H1 (cell line): ENCODE measurements around the gene ZNF618. TPM values are rescaled to one million over a fixed set of nuclear protein-coding genes. Genes with fewer than 3 reads are reported as not detected.

Experiments used
- CHD2 ChIP-seq: IDR thresholded peaks from 2 replicates; pipeline ENCODE4 v1.6.1; 2012; ENCODE audit warnings: low read length, improper control_type of control experiment
- KDM5A ChIP-seq: fragments of 200-600 bp; IDR thresholded peaks from 2 replicates; pipeline ENCODE4 v1.7.1; 2012; ENCODE audit warnings: mild to moderate bottlenecking, low read length, inconsistent platforms, mixed read lengths
- POLR2AphosphoS5 ChIP-seq: IDR thresholded peaks from 2 replicates; pipeline ENCODE4 v1.6.1; 2011; ENCODE audit warnings: low read depth, low read length
- SIN3A ChIP-seq, 2 experiments: IDR thresholded peaks in 1 of 2; conservative IDR thresholded peaks in 1 of 2; 2 replicates each; pipeline ENCODE4 v1.6.1; 2011 to 2012; ENCODE audit warnings: low read length in 2 of 2, improper control_type of control experiment in 1 of 2, low read depth in 1 of 2, mild to moderate bottlenecking in 1 of 2
- SP1 ChIP-seq: IDR thresholded peaks from 2 replicates; pipeline ENCODE4 v1.6.1; 2011; ENCODE audit warnings: low read depth, low read length
- SRF ChIP-seq: IDR thresholded peaks from 2 replicates; pipeline ENCODE4 v1.6.1; 2011; ENCODE audit warnings: mild to moderate bottlenecking, low read depth, low read length, moderate library complexity
- TCF12 ChIP-seq: IDR thresholded peaks from 2 replicates; pipeline ENCODE4 v1.6.1; 2011; ENCODE audit warnings: low read depth, mild to moderate bottlenecking, low read length
- ZNF274 ChIP-seq: IDR thresholded peaks from 2 replicates; pipeline ENCODE4 v1.7.0; 2012; ENCODE audit warnings: low read length, borderline replicate concordance; ENCODE audit errors: extremely low read depth
- polyA plus RNA-seq, 7 experiments: library from polyadenylated mRNA; depleted of rRNA in 3 of 7; stranded (reverse) in 5 of 7; unstranded in 2 of 7; fragments of >200 nt in 5 of 7; fragments of 200-250 nt in 2 of 7; gene quantifications; 1 replicate in 5 of 7; 2 replicates in 1 of 7; 4 replicates in 1 of 7; pipeline versions ENCODE4 v1.2.1 to v1.2.3, GENCODE V29; 2011 to 2013; ENCODE audit warnings: missing spikeins in 2 of 7, mixed read lengths in 2 of 7
- total RNA-seq: library from RNA; stranded (reverse); fragmentation: NEBNext Ultra II Directional; extraction: Animal tissue kit (Norgen Biotek cat#: 25700); gene quantifications from 2 replicates; pipeline ENCODE4 v1.2.1, GENCODE V29; 2021
- TF ChIP-seq, protein P1 (sequence below): IDR thresholded peaks from 2 replicates; pipeline ENCODE4 v1.6.1; 2011; ENCODE audit warnings: low read depth, mild to moderate bottlenecking, low read length; ENCODE audit not compliant: insufficient read depth

Gene ZNF618
- total and polyA plus RNA-seq, 2 of the 8 experiments (the other 6 are each of a cell fraction or from before 2014, with no cell fraction given), result 9.6 to 28.5 TPM

GRCh38 chr9:113898151-113898550 is 22.0 kb downstream of the ZNF618 start (continued):
- TF ChIP-seq KDM5A (no peak), SIN3A (conservative IDR thresholded peaks at IDR 0.05 in 1 of 2, IDR thresholded peaks at IDR 0.05 in 1 of 2; ENCODE audit: low read depth in 1 of 2, low read length in 2 of 2) (no peak), POLR2AphosphoS5 (no peak), CHD2 (no peak), SP1 (no peak), ZNF274 (no peak), SRF (no peak), TCF12 (no peak)
- TF ChIP-seq, protein P1, sequence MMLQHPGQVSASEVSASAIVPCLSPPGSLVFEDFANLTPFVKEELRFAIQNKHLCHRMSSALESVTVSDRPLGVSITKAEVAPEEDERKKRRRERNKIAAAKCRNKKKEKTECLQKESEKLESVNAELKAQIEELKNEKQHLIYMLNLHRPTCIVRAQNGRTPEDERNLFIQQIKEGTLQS, result no peak
